GM19328 (cell line): Measurements from ENCODE around the gene HSPA12B.

Source experiments
- ATAC-seq: cut with Tn5 transposase; IDR thresholded peaks from one replicate; pipeline ENCODE4 v1.9.1; 2021; ENCODE audit warnings: mild to moderate bottlenecking, moderate library complexity; ENCODE audit not compliant: unreplicated experiment

HSPA12B gene

GRCh38 chr20:3702611-3703391 is 29.7 kb upstream of the HSPA12B start:
- ATAC-seq: no peak

GRCh38 chr20:3704087-3704486 is 28.4 kb upstream of the HSPA12B start:
- no peak for ATAC-seq

GRCh38 chr20:3705491-3705969 is 27.0 kb upstream of the HSPA12B start:
- no peak for ATAC-seq

GRCh38 chr20:3705970-3706739 is 26.3 kb upstream of the HSPA12B start:
- ATAC-seq: no peak

GRCh38 chr20:3706774-3707507 is 25.5 kb upstream of the HSPA12B start:
- ATAC-seq: no peak

- no peak for ATAC-seq
Observed at GRCh38 chr20:3707508-3707899, 25.0 kb upstream of the HSPA12B start.

- ATAC-seq: no peak
Observed at GRCh38 chr20:3710011-3710466, 22.4 kb upstream of the HSPA12B start.

GRCh38 chr20:3710703-3711483 is 21.6 kb upstream of the HSPA12B start:
- ATAC-seq: no peak

GRCh38 chr20:3711484-3711941 is 21.0 kb upstream of the HSPA12B start:
- no peak for ATAC-seq

- ATAC-seq: no peak
Observed at GRCh38 chr20:3712279-3712873, 20.1 kb upstream of the HSPA12B start, which contains the start of gene SIGLEC1. SIGLEC1 (minus strand) TSS chr20:3712600; CDS start chr20:3707128, 5,472 bp downstream.

GRCh38 chr20:3714092-3714491 is 18.4 kb upstream of the HSPA12B start:
- ATAC-seq: no peak

GRCh38 chr20:3716195-3716834 is 16.2 kb upstream of the HSPA12B start:
- no peak for ATAC-seq

GRCh38 chr20:3719046-3719445 is 13.4 kb upstream of the HSPA12B start:
- no peak for ATAC-seq

- no peak for ATAC-seq
Observed at GRCh38 chr20:3720068-3720467, 12.4 kb upstream of the HSPA12B start.

- ATAC-seq: no peak
Observed at GRCh38 chr20:3720626-3721025, 11.9 kb upstream of the HSPA12B start.

GRCh38 chr20:3721912-3722311 is 10.6 kb upstream of the HSPA12B start:
- ATAC-seq: no peak

GRCh38 chr20:3723284-3723683 is 9.2 kb upstream of the HSPA12B start:
- ATAC-seq: no peak

- no peak for ATAC-seq
Observed at GRCh38 chr20:3724356-3724755, 8.1 kb upstream of the HSPA12B start.

- ATAC-seq: no peak
Observed at GRCh38 chr20:3727401-3728021, 5.0 kb upstream of the HSPA12B start.
